Breast epithelium (tissue), 3 donors: ENCODE results near the gene PPP1R37.

Experiments used
- POLR2A ChIP-seq: fragments of 450-650 bp; IDR thresholded peaks from one replicate; pipeline ENCODE4 v1.6.1; 2016; ENCODE audit warnings: antibody characterized with exemption, mild to moderate bottlenecking, moderate library complexity
- TF ChIP-seq, protein P1 (sequence below), 3 donors: fragments of 450-650 bp; IDR thresholded peaks; one replicate each; pipeline ENCODE4 v1.5.1; 2016 to 2017; ENCODE audit warnings: antibody characterized with exemption in 3 of 3, mild to moderate bottlenecking in 3 of 3, moderate library complexity in 3 of 3

DNA sequence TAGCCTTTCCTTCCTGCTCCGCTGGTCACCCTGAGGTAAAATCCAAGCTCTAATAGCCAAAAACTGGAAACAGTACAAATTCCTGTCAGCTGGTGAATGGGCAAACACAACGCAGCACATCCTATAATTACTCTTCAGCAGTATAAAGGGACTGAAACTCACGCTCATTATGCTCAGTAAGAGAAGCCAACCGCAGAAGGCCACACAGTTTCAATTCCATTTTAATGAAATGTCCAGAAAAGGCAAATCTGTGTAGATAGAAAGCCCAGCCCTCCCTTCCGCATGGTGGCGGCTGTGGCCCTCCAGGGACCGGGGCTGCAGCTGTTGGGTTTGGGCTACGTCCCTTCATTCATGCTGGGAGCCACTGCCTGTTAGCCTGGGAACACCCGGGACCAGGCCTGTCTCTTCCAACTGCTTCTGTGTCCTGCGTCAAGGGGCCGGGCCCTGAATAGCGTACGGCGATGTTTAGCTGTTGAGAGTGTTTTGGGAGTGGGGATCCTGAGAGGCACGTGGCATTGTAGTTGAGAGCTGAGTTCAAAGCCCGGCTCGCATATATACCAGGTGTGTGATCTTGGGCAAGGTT lies 44.3 kb downstream of the PPP1R37 start:
- TF ChIP-seq, protein P1, sequence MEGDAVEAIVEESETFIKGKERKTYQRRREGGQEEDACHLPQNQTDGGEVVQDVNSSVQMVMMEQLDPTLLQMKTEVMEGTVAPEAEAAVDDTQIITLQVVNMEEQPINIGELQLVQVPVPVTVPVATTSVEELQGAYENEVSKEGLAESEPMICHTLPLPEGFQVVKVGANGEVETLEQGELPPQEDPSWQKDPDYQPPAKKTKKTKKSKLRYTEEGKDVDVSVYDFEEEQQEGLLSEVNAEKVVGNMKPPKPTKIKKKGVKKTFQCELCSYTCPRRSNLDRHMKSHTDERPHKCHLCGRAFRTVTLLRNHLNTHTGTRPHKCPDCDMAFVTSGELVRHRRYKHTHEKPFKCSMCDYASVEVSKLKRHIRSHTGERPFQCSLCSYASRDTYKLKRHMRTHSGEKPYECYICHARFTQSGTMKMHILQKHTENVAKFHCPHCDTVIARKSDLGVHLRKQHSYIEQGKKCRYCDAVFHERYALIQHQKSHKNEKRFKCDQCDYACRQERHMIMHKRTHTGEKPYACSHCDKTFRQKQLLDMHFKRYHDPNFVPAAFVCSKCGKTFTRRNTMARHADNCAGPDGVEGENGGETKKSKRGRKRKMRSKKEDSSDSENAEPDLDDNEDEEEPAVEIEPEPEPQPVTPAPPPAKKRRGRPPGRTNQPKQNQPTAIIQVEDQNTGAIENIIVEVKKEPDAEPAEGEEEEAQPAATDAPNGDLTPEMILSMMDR (IDR thresholded peaks at IDR 0.05): no peak
- no peak for TF ChIP-seq POLR2A
